Lung (tissue), 12 donors: ENCODE measurements around the gene ARIH1. TPM values are rescaled to one million over a fixed set of nuclear protein-coding genes. Genes with fewer than 3 reads are reported as not detected.
"Not testable (repeated sequence)": the region's sequence is repeated elsewhere in the genome, so short reads cannot be mapped to it uniquely, and the experiment has no call there.

Experiments
- ATAC-seq: fragments of 200-7000 bp; cut with Tn5 transposase; one replicate; pipeline ENCODE4 v1.9.1; 2020; ENCODE audit warnings: moderate number of reproducible peaks; ENCODE audit not compliant: insufficient read depth, low FRiP score
- DNase-seq, 3 donors: peaks; one replicate each; pipeline ENCODE4 v3.0.0-alpha.2; 2013 to 2017
- H3K27ac ChIP-seq, 2 donors: one replicate each; pipeline ENCODE4 v1.5.1; 2013; ENCODE audit warnings: mild to moderate bottlenecking in 2 of 2, moderate library complexity in 2 of 2, control low read depth in 1 of 2, inconsistent platforms in 1 of 2, low read depth in 1 of 2, low read length in 1 of 2
- H3K27me3 ChIP-seq, 3 donors: one replicate each; pipeline ENCODE4 v1.5.1; 2013; ENCODE audit warnings: low read length in 2 of 3; ENCODE audit not compliant: control insufficient read depth in 3 of 3, insufficient read depth in 3 of 3
- H3K36me3 ChIP-seq, 4 donors: one replicate each; pipeline ENCODE4 v1.5.1; 2013; ENCODE audit warnings: low read length in 4 of 4, mild to moderate bottlenecking in 1 of 4, moderate library complexity in 1 of 4; ENCODE audit not compliant: control insufficient read depth in 4 of 4, insufficient read depth in 4 of 4
- H3K4me1 ChIP-seq, 5 donors: one replicate each; pipeline ENCODE4 v1.5.1; 2013; ENCODE audit warnings: low read length in 5 of 5, mild to moderate bottlenecking in 2 of 5, moderate library complexity in 1 of 5; ENCODE audit not compliant: control insufficient read depth in 5 of 5, insufficient read depth in 5 of 5
- H3K4me3 ChIP-seq: one replicate; pipeline ENCODE4 v1.5.1; 2013; ENCODE audit warnings: mild to moderate bottlenecking, control low read depth, moderate library complexity
- H3K9ac ChIP-seq, 2 donors: one replicate each; pipeline ENCODE4 v1.5.1; 2013; ENCODE audit warnings: low read length in 2 of 2, control low read depth in 1 of 2; ENCODE audit not compliant: insufficient read depth in 1 of 2
- H3K9me3 ChIP-seq, 4 donors: one replicate each; pipeline ENCODE4 v1.5.1; 2013; ENCODE audit warnings: low read length in 3 of 4, mild to moderate bottlenecking in 1 of 4, moderate library complexity in 1 of 4; ENCODE audit not compliant: control insufficient read depth in 4 of 4, insufficient read depth in 3 of 4
- WGBS, 2 donors: extraction: QIAGEN DNeasy Blood & Tissue Kit; methylation state at CpG; one replicate each; pipeline ENCODE4 v1.1.7; 2013; 5-methylcytosine and 5-hydroxymethylcytosine counted together
- polyA plus RNA-seq, 2 donors: library from polyadenylated mRNA; stranded (reverse); fragments of 200-250 nt; gene quantifications; one replicate each; pipeline ENCODE4 v1.2.1, GENCODE V29; 2013
- total RNA-seq, 2 donors: library from RNA; depleted of rRNA in 1 of 2; stranded (reverse); fragments of >200 nt in 1 of 2; gene quantifications; one replicate each; pipeline ENCODE4 v1.2.1, GENCODE V29; 2014 to 2021
- TF ChIP-seq, protein P1 (sequence below): IDR thresholded peaks from 2 replicates; pipeline ENCODE4 v1.5.1; 2012; ENCODE audit warnings: mild to moderate bottlenecking; ENCODE audit errors: control extremely low read depth, extremely low read depth
- donor health status: control.
- donor health status: control.
- donor health status: Bipolar disorder and iron deficiency.
- donor health status: healthy.
- donor health status: DM: yes; HTN: yes; CAD: no.

Gene ARIH1
- total and polyA plus RNA-seq, 4 donors, result 18.8 to 131 (median 66.0) TPM

DNA sequence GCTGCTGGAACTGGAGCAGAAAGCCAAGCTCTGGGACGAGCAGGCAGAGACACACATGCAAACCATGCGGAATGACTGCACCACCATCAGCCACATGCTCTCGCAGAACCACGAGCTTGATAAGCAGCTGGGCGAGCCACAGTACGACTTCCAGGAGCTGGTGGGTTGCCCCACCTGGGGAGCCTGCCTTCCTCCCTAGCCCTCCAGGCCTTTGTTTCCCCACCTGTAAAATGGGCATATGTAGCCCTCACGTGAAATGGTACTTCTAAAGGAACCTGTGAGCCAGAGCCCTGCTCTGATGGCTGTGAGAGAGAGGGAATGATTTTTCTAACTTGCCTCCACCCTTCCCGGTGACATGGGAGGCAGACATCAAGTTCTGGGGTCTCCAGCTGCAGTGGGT lies 135.7 kb downstream of the ARIH1 start:
- Histone ChIP-seq H3K4me3 (no peak overlapping the region), H3K27me3 (no peaks in the 10 kb centered on the region), H3K9me3 (no peaks in the 10 kb centered on the region), H3K4me1 (no peaks in the 10 kb centered on the region), H3K36me3 (no peaks in the 10 kb centered on the region), H3K27ac (no peak overlapping the region), H3K9ac (no peak overlapping the region)
- WGBS, 2 donors, result 90 to 95% methylated on average over 8 of the region's 8 CpGs
- ATAC-seq, result no peak
- DNase-seq, result no peak
- TF ChIP-seq, protein P1, sequence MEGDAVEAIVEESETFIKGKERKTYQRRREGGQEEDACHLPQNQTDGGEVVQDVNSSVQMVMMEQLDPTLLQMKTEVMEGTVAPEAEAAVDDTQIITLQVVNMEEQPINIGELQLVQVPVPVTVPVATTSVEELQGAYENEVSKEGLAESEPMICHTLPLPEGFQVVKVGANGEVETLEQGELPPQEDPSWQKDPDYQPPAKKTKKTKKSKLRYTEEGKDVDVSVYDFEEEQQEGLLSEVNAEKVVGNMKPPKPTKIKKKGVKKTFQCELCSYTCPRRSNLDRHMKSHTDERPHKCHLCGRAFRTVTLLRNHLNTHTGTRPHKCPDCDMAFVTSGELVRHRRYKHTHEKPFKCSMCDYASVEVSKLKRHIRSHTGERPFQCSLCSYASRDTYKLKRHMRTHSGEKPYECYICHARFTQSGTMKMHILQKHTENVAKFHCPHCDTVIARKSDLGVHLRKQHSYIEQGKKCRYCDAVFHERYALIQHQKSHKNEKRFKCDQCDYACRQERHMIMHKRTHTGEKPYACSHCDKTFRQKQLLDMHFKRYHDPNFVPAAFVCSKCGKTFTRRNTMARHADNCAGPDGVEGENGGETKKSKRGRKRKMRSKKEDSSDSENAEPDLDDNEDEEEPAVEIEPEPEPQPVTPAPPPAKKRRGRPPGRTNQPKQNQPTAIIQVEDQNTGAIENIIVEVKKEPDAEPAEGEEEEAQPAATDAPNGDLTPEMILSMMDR, result no peak

DNA sequence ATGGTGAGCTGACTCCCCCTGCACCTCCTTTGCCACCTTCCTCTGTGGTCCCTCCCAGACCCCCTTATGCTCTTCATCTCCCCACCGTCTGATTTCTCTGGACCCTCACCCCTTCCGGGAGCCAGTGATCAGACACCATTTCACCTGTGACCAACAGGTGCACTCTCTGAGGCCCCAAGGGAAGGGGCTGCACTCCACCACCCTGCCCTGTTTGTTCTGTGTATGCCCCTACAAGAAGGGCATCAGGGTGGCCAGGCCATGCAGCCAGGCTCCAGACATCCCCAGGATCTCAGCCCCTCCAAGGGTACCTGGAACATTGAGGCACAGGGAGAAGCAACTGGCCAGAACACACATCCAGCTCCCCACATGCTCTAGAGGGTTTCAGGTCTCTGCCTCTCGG lies 138.2 kb downstream of the ARIH1 start:
- not testable (repeated sequence) for H3K4me3 ChIP-seq, H3K36me3 ChIP-seq, H3K9ac ChIP-seq, H3K27me3 ChIP-seq, H3K27ac ChIP-seq, DNase-seq, H3K9me3 ChIP-seq, H3K4me1 ChIP-seq, ATAC-seq
- 92 to 96% methylated on average over 3 of the region's 3 CpGs for WGBS, 2 donors

DNA sequence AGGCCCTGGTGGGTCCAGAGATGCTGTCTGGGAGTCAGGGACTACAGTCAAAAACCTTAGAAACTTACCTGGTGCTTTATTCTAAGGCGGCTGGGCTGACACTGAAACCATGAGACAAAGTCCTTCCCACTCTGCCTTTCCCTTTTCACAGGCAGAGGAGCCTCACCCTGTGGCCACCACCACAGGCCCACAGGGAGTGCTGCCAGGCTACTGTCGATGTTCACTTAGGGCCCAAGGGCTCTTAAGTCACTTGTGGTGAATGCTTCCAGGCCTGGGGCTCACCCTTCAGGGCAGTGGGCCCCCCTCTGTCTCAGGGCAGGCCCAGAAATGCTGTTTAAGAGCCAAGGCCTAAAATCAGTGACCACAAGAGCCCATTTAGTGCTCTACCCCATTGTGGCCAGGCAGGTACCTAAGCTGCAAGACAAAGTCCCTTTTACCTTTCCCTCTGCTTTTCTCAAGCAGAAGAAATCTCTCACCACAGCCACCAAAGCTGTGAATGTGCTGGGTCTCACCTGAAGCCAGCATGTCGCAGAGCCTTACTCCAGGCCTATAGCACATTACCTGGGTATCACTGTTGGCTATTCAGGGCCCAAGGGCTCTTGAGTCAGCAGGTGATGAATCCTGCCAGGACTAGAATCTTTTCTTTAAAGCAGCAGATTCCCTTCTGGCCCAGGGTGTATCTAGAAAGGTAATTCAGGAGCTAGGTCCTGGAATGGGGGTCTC lies 140.8 kb downstream of the ARIH1 start:
- no peaks in the 10 kb centered on the region for H3K36me3 ChIP-seq
- H3K9me3 ChIP-seq, result no peaks in the 10 kb centered on the region
- no peak for DNase-seq
- H3K27ac ChIP-seq, result peak overlapping the region in 1 of 2 donors; percentile 33
- H3K27me3 ChIP-seq, result no peaks in the 10 kb centered on the region
- ATAC-seq, result no peak
- H3K4me3 ChIP-seq, result no peak overlapping the region
- no peak overlapping the region for H3K9ac ChIP-seq
- no peaks in the 10 kb centered on the region for H3K4me1 ChIP-seq
- TF ChIP-seq, protein P1, result no peak
- 73 to 76% methylated on average over 3 of the region's 3 CpGs for WGBS, 2 donors

DNA sequence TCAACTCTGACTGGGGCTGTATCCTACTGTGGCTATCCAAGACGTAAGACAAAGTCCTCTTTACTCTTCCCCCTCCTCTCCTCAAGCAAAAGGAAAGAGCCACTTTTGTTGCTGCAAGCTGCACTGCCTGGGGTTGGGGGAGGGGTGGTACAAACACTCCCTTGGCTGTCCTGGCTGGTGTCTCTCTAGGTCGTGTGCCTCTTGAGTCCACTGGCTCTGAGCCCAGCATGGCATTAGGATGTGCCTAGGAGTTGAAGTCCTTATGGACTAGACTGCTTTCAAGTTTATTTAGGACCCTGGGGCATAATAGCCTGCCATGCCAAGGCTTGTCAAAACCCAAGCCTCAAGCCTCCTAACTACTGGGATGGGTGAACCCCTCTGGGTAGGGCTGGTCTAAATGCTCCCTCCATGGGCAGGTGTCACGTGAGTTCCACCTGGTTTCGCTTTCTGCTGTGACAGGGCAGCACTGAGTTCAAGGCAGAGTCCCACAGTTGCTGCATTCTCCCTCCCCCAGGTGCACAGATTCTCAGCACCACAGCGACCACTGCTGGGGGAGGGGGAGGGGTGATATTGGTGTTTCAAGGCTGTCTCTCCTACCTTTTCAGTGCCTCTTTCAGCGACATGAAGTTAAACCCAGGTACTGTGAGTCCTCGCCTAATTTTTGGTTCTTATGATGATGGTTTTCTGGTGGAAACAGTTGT lies 141.6 kb downstream of the ARIH1 start:
- not testable (repeated sequence) for H3K36me3 ChIP-seq, H3K27me3 ChIP-seq, H3K4me1 ChIP-seq, H3K9ac ChIP-seq, H3K9me3 ChIP-seq, ATAC-seq, H3K4me3 ChIP-seq
- peak; percentile 6 to 26 (median 23) for DNase-seq
- 61 to 65% methylated on average over 6 of the region's 7 CpGs for WGBS, 2 donors
- peak overlapping the region in 1 of 2 donors; percentile 33 for H3K27ac ChIP-seq
